ENCODE data around the gene FGD2. TPM values are rescaled to one million over a fixed set of nuclear protein-coding genes. Genes with fewer than 3 reads are reported as not detected.

Gene FGD2, protein sequence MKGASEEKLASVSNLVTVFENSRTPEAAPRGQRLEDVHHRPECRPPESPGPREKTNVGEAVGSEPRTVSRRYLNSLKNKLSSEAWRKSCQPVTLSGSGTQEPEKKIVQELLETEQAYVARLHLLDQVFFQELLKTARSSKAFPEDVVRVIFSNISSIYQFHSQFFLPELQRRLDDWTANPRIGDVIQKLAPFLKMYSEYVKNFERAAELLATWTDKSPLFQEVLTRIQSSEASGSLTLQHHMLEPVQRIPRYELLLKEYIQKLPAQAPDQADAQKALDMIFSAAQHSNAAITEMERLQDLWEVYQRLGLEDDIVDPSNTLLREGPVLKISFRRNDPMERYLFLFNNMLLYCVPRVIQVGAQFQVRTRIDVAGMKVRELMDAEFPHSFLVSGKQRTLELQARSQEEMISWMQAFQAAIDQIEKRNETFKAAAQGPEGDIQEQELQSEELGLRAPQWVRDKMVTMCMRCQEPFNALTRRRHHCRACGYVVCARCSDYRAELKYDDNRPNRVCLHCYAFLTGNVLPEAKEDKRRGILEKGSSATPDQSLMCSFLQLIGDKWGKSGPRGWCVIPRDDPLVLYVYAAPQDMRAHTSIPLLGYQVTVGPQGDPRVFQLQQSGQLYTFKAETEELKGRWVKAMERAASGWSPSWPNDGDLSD
- 10 to 100 TPM; 14.9 to 25.8 (median 23.1) TPM for total RNA-seq

DNA sequence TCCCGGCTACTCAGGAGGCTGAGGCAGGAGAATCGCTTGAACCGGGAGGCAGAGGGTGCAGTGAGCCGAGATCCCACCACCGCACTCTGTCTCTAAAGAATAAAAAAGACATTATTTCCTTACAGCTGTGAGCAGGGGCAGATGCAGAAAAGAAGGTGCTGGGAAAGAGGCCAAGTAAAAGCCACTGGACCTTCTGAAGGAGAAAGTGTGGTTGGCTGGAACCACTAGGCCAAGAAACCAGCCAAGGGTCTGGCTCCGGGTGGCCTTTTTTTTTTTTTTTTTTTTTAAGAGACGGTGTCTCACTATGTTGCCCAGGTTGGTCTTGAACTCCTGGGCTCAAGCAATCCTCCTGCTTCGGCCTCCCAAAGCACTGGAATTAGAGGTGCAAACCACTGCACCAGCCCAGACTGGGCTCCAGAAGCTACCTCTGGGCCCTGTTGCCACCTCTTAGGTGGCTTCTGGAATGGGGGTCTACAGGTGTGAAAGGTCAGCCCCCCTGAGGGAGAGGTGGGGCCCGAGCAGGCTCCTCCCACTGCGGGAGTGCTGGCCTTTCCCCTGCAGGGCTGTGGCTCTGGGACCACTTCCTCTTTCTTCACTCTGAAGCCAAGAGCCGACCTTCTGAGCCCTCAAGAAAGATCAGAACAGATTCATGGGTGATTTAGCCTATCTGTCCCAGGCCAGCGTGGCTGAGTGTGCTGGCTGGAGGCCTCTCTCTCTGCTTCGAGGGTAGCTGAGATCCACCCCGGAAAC, at the start of gene FGD2:
Gene FGD2 (plus strand): TSS at position 595 of the 750 bp plus-strand sequence. CDS start 163 bp downstream, outside the sequence.
- peak within 1 kb of the TSS; percentile 75 to 99 (median 80) for H3K27ac ChIP-seq

DNA sequence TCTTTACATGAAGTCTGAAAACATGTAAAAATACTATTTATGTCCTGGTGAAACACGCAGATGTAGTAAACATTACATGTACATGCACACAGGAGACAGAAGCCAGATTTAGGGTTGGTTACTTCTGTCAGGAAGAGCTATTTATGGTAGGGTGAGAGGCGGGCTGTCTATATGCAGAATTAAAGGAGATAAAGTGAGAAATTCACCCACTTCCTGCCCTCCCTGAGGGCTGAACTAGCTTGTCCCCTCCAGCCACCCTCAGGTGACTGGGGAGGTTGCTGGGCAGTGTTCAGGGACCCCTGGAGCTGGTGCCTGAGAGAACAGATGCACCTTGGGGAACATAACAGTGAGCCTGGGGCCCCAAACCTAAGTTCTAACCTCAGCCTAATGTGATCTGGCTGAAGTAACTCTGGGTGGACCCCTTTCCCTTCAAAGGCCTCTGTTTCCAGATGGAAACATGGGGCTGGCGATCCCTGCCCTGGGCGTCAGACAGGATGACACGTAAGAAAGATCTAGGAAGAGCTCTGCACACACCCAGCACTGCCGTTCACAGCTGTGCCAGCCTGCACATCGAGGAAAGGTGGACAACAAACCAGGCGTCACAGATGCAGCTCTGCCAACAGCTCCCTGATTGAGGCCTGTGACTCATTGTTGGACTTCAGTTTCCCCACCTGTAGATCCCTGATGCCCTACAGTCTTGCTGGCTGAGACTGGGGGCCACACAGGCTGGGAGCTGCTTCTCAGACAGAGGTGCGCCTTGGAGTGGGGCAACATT, 49.6 kb upstream of the FGD2 start:
- DNase-seq, result no peak
- TF ChIP-seq, protein P1, sequence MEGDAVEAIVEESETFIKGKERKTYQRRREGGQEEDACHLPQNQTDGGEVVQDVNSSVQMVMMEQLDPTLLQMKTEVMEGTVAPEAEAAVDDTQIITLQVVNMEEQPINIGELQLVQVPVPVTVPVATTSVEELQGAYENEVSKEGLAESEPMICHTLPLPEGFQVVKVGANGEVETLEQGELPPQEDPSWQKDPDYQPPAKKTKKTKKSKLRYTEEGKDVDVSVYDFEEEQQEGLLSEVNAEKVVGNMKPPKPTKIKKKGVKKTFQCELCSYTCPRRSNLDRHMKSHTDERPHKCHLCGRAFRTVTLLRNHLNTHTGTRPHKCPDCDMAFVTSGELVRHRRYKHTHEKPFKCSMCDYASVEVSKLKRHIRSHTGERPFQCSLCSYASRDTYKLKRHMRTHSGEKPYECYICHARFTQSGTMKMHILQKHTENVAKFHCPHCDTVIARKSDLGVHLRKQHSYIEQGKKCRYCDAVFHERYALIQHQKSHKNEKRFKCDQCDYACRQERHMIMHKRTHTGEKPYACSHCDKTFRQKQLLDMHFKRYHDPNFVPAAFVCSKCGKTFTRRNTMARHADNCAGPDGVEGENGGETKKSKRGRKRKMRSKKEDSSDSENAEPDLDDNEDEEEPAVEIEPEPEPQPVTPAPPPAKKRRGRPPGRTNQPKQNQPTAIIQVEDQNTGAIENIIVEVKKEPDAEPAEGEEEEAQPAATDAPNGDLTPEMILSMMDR (IDR thresholded peaks at IDR 0.05), result no peak
- TF ChIP-seq POLR2A (IDR thresholded peaks at IDR 0.05), result no peak
- H3K9me3 ChIP-seq, result no peaks in the 10 kb centered on the region
- H3K27ac ChIP-seq, result no peak overlapping the region
- 76 to 93% methylated on average over 6 to 9 of the region's 9 CpGs for WGBS, 2 donors
- no peaks in the 10 kb centered on the region for H3K27me3 ChIP-seq
- peaks cover 0 to 8% of the 10 kb centered on the region in 2 donors for H3K4me1 ChIP-seq
- H3K36me3 ChIP-seq, result no peaks in the 10 kb centered on the region
- no peak overlapping the region for H3K4me3 ChIP-seq (replicated peaks in 1 of 3)
- intact Hi-C loops (cut with DNase I), result no loop called here

More for the DNA sequence above, at the start of gene FGD2:
- no peak for TF ChIP-seq POLR2A (IDR thresholded peaks at IDR 0.05)
- TF ChIP-seq, protein P1 (IDR thresholded peaks at IDR 0.05), result no peak
- H3K9me3 ChIP-seq, result no peaks in the 10 kb centered on the region
- H3K4me1 ChIP-seq, result peaks cover 57 to 69% of the 10 kb centered on the region in 2 donors
- H3K36me3 ChIP-seq, result no peaks in the 10 kb centered on the region
- DNase-seq, result peak; percentile 58 to 72
- 45 to 61% methylated on average over 13 to 14 of the region's 14 CpGs for WGBS, 2 donors
- no peaks in the 10 kb centered on the region for H3K27me3 ChIP-seq
- intact Hi-C loops (cut with DNase I), result no loop called here
- H3K4me3 ChIP-seq (replicated peaks in 1 of 3), result no peak within 1 kb of the TSS

DNA sequence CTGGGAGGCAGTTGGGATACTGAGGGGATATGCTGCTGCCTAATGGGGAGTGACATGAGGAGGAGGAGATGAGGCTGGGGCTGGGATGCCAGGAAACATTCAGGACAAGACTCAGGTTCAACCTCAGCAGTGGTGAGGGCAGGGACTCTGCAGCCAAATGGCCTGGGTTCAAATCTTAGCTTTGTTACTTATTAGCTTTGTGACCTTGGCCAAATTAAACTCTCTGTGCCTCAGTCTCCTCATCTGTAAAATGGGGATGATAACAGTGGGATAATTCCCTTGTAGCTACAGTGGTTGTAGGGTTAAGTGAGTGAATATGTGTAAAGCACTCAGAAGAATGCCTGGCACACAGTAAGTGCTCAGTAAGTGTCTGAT, 49.0 kb upstream of the FGD2 start:
- Histone ChIP-seq H3K27me3 (no peaks in the 10 kb centered on the region), H3K4me1 (peaks cover 0 to 8% of the 10 kb centered on the region in 2 donors), H3K4me3 (replicated peaks in 1 of 3) (no peak overlapping the region), H3K9me3 (no peaks in the 10 kb centered on the region), H3K27ac (no peak overlapping the region), H3K36me3 (no peaks in the 10 kb centered on the region)
- TF ChIP-seq, protein P1 (IDR thresholded peaks at IDR 0.05), result no peak
- TF ChIP-seq POLR2A (IDR thresholded peaks at IDR 0.05), result no peak
- intact Hi-C loops (cut with DNase I), result no loop called here
- DNase-seq, result no peak

DNA sequence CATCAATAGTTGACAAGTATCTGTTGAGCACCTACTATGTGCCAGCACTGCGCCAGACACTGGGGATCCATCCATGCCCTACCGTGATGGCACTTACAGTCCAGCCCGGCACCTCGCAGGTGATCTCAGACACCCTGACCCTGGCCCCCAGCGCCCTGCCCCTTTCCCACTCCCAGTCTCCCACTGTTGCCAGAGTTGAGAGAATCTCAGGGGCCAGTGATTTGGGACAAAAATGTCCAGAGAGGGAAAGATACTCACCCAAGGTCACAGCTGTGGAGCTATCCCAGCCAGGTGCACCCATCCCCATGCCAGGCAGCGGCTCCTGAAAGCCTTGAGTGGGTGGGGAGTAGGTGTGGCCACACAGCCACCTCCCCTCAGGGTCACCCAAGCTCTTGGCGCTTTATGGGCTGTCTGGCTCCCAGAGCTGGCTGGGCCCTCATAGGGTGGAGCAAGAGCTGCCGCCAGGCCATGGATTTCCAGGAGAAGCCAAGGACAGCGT, 47.6 kb upstream of the FGD2 start:
- 76 to 89% methylated on average over 7 to 9 of the region's 9 CpGs for WGBS, 2 donors
- DNase-seq, result no peak
- Histone ChIP-seq H3K27me3 (no peaks in the 10 kb centered on the region), H3K27ac (no peak overlapping the region), H3K9me3 (no peaks in the 10 kb centered on the region), H3K4me3 (replicated peaks in 1 of 3) (no peak overlapping the region), H3K36me3 (no peaks in the 10 kb centered on the region), H3K4me1 (peaks cover 0 to 8% of the 10 kb centered on the region in 2 donors)
- no peak for TF ChIP-seq POLR2A (IDR thresholded peaks at IDR 0.05)
- TF ChIP-seq, protein P1 (IDR thresholded peaks at IDR 0.05), result no peak
- intact Hi-C loops (cut with DNase I), result no loop called here
